Right atrium auricular region (tissue), 2 donors: ENCODE measurements around the gene ATF7IP. TPM values are rescaled to one million over a fixed set of nuclear protein-coding genes. Genes with fewer than 3 reads are reported as not detected.

Source experiments
- DNase-seq: peaks from one replicate; pipeline ENCODE4 v3.0.0-alpha.2; 2019; ENCODE audit warnings: low spot score
- H3K27ac ChIP-seq, 2 donors: fragments of 200-600 bp; sonication (generic); 1 replicate in 1 of 2; 2 replicates in 1 of 2; pipeline ENCODE4 v1.5.1; 2016 to 2019
- H3K27me3 ChIP-seq, 2 donors: fragments of 200-600 bp; sonication (generic); one replicate each; pipeline versions ENCODE4 v1.5.1 to v1.6.0; 2017 to 2019
- H3K36me3 ChIP-seq: fragments of 200-600 bp; sonication (generic); one replicate; pipeline ENCODE4 v1.5.1; 2016
- H3K4me1 ChIP-seq, 2 donors: fragments of 200-600 bp; sonication (generic); one replicate each; pipeline versions ENCODE4 v1.5.1 to v1.6.0; 2017 to 2019
- H3K4me3 ChIP-seq, 2 donors: fragments of 200-600 bp; sonication (generic); 1 replicate in 1 of 2; 2 replicates in 1 of 2; pipeline ENCODE4 v1.5.1; 2017 to 2019; ENCODE audit warnings: mild to moderate bottlenecking in 1 of 2, moderate library complexity in 1 of 2
- H3K9me3 ChIP-seq, 2 donors: fragments of 200-600 bp; sonication (generic); one replicate each; pipeline ENCODE4 v1.5.1; 2019
- CTCF ChIP-seq, 2 donors: fragments of 200-600 bp; sonication (generic); IDR thresholded peaks; one replicate each; pipeline ENCODE4 v1.5.1; 2019; ENCODE audit warnings: antibody characterized with exemption in 2 of 2
- total RNA-seq, 2 donors: library from RNA; depleted of rRNA; stranded (reverse); fragments of >200 nt; gene quantifications; one replicate each; pipeline ENCODE4 v1.1.0, GENCODE V29; 2016

ATF7IP gene
- total RNA-seq, 2 donors from 2014 or later = 33.1 to 39.7 TPM

GRCh38 chr12:14481201-14481600 lies 115.7 kb downstream of the ATF7IP start:
- Histone ChIP-seq H3K27ac (no peak overlapping the region), H3K4me1 (no peaks in the 10 kb centered on the region), H3K27me3 (no peaks in the 10 kb centered on the region), H3K9me3 (no peaks in the 10 kb centered on the region), H3K4me3 (no peak overlapping the region), H3K36me3 (peaks cover 88% of the 10 kb centered on the region)
- no peak for DNase-seq
- TF ChIP-seq CTCF (IDR thresholded peaks at IDR 0.05) = no peak

GRCh38 chr12:14482361-14482760 lies 116.9 kb downstream of the ATF7IP start:
- DNase-seq = no peak
- Histone ChIP-seq H3K27ac (no peak overlapping the region), H3K4me1 (no peaks in the 10 kb centered on the region), H3K9me3 (no peaks in the 10 kb centered on the region), H3K4me3 (no peak overlapping the region), H3K36me3 (peaks cover 77% of the 10 kb centered on the region), H3K27me3 (no peaks in the 10 kb centered on the region)
- TF ChIP-seq CTCF (IDR thresholded peaks at IDR 0.05) = no peak

GRCh38 chr12:14482886-14483285 lies 117.4 kb downstream of the ATF7IP start:
- H3K27me3 ChIP-seq = no peaks in the 10 kb centered on the region
- DNase-seq = no peak
- H3K36me3 ChIP-seq = peaks cover 75% of the 10 kb centered on the region
- no peaks in the 10 kb centered on the region for H3K9me3 ChIP-seq
- no peak overlapping the region for H3K27ac ChIP-seq
- H3K4me1 ChIP-seq = no peaks in the 10 kb centered on the region
- TF ChIP-seq CTCF (IDR thresholded peaks at IDR 0.05) = no peak
- H3K4me3 ChIP-seq = no peak overlapping the region

GRCh38 chr12:14495326-14495725 lies 129.8 kb downstream of the ATF7IP start:
- TF ChIP-seq CTCF (IDR thresholded peaks at IDR 0.05) = no peak
- no peaks in the 10 kb centered on the region for H3K4me1 ChIP-seq
- no peaks in the 10 kb centered on the region for H3K9me3 ChIP-seq
- H3K36me3 ChIP-seq = peaks cover 68% of the 10 kb centered on the region
- no peaks in the 10 kb centered on the region for H3K27me3 ChIP-seq
- no peak overlapping the region for H3K27ac ChIP-seq
- H3K4me3 ChIP-seq = no peak overlapping the region
- DNase-seq = no peak

GRCh38 chr12:14505626-14506596 lies 140.4 kb downstream of the ATF7IP start:
- no peaks in the 10 kb centered on the region for H3K4me1 ChIP-seq
- H3K27ac ChIP-seq = no peak overlapping the region
- H3K9me3 ChIP-seq = no peaks in the 10 kb centered on the region
- no peaks in the 10 kb centered on the region for H3K27me3 ChIP-seq
- peaks cover 17% of the 10 kb centered on the region for H3K36me3 ChIP-seq
- TF ChIP-seq CTCF (IDR thresholded peaks at IDR 0.05) = no peak
- DNase-seq = no peak
- H3K4me3 ChIP-seq = no peak overlapping the region
